HG02571 (cell line): Measurements from ENCODE around the gene TMEM169.

Source experiments
- ATAC-seq: cut with Tn5 transposase; IDR thresholded peaks from one replicate; pipeline ENCODE4 v1.9.1; 2021; ENCODE audit warnings: mild to moderate bottlenecking, moderate library complexity; ENCODE audit not compliant: unreplicated experiment

Gene TMEM169

DNA sequence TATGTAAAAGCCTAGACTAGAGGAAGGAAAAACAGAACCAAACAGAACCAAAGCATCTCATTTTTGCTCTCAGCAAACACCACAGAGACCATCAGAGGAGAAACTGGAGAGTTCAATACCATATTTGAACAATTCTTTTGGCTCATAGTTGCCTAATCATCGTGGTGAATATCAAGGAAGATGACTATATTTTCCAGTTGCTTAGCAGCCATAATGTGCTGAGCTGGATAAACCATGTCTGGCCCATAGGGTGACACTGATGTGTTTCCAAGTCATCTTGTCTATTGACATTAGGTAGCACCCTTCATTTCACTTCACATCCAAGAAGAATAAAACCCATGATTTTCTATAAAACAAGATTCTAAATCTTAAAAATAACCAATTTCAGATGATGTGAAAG is 21.5 kb downstream of the TMEM169 start:
- ATAC-seq = no peak

DNA sequence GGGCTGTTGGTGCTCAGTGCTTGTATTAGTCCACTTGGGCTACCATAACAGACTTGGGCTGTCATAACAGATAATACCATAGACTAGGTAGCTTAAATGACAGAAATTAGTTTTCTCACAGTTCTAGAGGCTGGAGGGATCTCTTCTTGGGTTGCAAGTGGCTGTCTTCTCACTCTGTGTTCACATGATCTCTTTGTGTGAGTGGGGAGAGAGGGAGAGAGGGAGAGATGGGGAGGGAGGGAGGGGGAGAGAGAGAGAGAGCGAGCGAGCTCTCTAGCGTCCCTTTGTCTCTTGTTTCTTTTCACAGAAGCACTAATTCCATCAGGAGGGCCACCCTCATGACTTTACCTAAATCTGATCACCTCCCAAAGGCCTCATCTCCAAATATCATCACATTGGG is 23.0 kb downstream of the TMEM169 start:
- ATAC-seq = no peak

DNA sequence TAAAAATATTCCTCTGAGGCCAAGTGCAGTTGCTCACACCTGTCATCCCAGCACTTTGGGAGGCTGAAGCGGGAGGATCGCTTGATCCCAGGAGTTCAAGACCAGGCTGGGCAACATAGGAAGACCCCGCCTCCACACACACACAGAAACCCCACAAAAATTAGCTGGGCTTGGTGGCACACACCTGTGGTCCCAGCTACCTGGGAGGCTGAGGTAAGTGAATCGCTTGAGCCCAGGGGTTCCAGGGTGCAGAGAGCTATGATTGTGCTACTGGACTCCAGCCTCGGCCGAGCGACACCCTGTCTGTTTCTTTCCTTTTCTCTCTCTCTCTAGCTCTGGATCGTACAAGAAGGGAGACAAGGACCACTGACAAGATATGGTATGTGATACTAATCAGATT is 25.6 kb downstream of the TMEM169 start:
- no peak for ATAC-seq

DNA sequence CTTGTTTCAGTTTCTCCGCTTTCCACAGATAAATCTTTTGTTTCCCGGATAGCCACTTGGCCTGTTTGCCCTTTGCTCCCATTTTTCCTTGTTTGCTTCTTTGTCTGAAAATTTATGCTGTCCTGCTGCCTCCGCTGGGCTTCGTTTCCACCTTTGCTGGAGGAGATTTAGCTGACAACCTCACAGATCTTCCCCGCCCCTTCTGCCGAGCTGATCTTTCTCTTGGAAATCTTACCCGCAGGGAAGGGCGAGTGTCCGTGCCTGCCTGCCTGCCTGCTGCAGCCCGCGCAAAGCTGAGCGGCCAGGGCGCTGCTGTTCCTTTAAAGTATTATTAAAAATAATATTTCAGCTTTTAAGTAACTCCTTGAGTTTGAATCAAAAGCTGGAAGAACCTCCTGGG is 26.0 kb downstream of the TMEM169 start:
- ATAC-seq = no peak

DNA sequence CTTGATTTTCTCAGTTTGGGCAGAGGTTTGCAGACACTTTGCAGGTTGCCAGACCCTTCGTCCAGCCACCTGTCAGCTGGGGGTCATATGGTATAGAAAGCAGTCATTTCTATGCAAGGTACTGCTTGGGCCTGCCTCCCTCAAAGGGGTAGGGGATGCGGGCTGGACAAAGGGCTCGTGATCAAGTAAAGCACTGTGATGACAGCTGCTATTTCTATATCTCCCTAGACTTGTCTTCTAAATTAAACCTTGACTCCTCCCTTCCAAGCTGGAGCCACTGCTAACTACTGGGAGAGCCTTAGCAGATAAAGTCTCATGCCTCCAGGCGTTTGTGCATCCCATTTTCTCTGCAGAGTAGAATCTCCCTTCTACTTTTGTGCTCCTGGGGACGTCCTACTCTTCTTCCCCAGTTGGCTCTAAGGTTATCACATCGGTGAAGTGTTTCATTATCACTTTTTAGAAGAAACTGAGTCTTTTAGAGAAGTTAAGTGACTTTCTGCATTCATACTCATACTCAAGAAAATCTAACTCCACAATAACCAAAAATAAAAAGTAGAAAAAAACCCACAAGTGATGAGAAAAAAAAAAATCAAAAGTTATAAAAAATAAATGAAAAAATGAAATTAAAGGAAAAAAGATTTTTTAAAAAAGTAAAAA is 26.7 kb downstream of the TMEM169 start:
- no peak for ATAC-seq

DNA sequence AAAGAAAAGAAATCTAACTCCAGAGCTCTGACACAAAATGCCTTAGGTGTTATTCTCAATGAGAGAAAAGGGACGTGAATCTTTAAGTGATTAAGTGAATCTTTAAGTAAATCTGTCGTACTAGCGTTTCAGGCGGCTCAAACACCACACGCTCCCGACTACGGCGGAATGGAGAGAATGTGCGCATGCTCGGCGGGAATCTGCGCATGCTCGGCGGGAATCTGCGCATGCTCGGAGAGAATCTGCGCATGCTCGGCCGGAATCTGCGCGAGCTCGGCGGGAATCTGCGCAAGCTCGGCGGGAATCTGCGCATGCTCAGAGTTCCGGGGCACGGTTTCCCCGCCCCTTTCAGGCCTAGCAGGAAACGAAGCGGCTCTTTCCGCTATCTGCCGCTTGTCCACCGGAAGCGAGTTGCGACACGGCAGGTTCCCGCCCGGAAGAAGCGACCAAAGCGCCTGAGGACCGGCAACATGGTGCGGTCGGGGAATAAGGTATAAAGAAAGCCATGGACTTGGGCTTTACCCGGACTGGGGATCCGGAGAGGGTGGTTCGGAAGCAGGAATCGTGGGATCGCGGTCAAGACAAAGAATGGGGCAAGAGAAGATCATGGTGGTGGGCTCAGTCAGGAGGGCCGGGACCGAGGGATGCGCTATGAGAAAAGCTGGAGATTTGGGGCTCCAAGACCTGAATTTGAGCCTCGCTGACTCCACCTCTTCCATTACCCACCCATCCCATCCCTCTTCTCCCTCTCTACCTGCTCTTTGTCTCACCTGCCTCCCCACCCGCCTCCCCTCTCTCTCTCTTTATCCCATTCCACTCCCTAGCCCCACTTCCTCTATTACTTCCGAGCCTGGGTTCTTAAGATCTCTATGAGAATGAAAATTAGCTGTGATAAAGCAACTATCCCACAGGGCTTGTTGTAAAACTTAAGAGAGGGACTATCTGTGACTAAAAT is 27.5 kb downstream of the TMEM169 start, which contains the start of gene XRCC5:
TSS of gene XRCC5 (plus strand) at position 382 of the 955 bp plus-strand sequence. CDS start at position 471, 89 bp downstream.
- ATAC-seq = peak; percentile 52

DNA sequence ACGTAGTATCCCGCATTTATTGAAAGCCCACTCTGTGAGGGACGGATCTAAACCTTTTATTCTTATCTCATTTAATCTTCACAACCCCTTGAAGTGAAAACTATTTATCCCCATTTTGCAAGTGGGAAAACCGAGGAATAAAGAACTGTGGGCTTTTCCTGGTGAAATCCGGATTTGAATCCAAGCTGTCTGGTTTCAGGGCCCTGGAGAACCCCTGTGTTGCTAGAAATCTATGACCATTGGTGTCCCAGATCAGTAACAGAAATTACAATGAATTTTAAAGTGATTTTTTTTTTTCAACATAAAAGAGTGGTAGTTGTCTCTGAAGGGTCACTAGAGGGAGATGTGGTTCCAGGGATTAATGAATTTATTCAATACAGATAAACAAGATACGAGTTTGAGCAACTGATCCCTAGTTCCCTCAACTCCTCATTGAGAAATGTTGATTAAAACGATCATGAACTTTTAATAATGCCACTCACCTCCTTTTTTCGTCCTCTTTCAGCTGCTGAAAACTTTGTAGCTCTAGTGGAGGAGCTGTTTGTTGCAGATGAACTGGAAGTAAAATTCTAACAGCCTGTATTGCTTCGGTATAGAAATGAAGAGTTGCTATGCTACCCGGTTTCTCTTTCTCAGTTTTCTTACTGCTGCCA is 28.4 kb downstream of the TMEM169 start:
- no peak for ATAC-seq

DNA sequence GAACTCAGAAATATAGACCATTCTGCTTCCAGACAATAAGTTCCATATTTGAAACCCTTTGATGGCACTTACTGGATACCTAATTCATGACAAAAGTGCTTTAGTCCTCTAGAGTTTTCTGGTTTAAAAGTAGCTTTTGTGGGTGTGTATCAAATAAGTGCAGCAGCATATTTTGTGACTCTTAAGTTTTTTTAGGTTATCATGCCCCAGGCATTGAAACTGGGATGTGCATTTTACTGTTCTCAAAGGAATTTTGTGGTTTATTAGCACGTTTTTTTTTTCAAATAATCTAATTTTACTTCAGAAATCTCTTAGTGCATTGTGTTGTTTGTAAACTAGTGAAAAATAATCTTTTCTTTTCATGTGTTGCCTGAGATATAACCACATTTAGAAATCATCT is 28.9 kb downstream of the TMEM169 start:
- ATAC-seq = no peak

DNA sequence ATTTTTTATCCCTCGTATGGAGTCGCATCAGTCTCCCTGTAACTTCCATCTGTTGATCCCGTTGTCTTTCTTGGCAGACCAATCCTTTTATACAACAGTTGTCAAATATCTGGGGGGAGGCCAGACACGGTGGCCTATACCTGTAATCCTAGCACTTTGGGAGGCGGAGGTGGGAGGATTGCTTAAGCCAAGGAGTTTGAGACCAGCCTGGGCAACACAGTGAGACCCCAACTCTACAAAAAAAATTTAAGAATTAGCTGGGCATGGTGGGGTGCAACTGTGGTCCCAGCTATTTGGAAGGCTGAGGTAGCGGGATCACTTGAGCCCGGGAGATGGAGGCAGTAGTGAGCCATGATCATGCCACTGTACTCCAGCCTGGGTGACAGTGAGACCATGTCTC is 29.4 kb downstream of the TMEM169 start:
- ATAC-seq = no peak

DNA sequence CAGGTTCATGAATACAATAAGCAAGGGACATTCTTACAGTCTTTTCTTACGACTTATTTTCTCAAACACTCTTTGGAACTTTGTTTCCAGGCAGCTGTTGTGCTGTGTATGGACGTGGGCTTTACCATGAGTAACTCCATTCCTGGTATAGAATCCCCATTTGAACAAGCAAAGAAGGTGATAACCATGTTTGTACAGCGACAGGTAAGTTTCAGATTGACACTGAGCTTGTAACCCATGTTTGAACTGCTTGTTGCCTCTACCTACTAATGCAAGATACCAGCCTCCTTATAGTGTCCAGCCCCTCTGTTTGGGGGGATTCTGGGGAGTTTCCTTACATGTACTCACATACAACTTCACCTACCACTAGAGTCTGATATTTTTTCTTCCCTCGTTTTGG is 31.2 kb downstream of the TMEM169 start:
- ATAC-seq = no peak

DNA sequence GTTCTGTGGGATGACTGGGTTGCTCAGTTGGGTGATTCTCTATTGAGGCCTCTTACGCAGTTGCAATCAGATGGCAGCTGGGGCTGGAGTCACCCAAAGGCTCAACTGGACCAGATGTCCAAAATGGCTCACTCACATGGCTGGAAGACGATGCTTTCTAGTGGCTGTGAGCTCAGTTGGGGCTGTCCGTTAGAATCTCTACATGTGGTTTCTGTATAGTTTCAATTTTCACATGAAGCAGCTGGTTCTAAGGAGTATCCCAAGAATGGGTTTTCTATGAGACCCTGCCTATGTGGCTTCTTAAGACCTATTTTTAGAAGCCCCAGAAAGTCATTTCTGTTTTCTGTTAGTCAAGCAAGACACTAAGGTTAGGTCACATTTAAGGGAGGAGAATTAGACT is 31.9 kb downstream of the TMEM169 start:
- peak; percentile 59 for ATAC-seq

DNA sequence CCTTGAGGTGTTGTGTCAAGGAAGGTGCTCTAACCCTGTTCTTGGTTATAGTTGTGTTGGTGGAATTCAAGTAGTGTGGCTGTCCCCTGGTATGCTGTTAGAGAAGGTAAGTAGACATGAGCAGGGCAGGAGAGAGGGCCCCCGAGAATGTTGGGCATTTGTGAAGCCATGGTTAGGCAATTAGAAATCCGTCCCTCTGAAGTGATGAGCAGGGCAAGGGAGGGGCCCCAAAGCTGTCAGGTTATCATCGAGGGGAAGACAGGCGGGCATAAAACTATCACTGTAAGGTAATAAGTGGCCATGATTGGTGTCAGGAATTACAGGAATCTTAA is 32.6 kb downstream of the TMEM169 start:
- ATAC-seq = peak; percentile 3

DNA sequence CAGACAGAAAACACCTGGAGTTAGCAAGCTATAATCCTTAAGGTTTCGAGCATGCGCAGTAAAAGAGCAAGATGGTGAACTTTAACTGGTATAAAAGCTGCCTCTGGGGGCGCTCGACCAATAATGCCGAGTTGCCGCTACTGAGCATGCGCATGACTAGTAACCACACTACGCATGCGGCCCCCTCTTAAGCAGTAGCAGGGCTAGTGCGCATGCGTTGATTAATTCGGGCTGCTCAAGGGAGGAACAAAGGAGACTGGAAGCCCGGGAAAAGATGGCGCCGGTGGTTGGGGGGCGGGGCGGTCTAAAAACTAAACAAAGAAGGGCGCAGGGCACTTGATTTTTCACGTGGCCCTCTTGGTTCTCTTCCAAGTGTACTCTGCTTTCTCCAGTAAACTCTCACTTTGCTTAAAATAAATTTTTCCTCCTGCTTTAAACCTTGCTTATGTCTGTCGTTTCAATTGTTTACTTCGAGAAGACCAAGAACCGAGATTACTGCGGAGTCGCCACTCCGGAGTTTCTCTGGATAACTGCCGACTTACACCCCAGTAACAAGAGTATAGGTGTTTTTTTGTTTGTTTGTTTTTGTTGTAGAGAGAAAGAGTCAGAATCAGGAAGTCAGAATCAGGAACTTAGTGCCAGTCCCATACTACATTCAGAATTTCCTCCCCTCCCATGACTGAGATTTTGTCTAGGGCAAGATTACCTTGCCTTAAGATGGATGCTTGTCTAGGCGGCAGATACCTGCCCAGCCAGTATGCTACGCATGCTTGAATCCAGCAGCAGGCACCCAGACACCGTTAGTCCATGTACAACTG is 33.2 kb downstream of the TMEM169 start:
- ATAC-seq = peak; percentile 45

DNA sequence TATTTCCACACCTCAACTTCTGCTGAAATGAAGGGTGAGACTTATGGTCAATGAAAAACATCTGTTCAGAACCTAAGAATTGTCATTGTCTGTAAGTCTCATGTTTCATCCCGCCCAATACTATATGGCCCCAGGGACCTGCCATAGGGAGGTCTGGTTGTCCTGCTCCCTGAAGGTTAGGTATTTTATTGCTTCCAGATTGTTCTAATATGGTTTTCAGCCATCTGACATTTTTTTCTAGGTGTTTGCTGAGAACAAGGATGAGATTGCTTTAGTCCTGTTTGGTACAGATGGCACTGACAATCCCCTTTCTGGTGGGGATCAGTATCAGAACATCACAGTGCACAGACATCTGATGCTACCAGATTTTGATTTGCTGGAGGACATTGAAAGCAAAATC is 34.7 kb downstream of the TMEM169 start:
- no peak for ATAC-seq

DNA sequence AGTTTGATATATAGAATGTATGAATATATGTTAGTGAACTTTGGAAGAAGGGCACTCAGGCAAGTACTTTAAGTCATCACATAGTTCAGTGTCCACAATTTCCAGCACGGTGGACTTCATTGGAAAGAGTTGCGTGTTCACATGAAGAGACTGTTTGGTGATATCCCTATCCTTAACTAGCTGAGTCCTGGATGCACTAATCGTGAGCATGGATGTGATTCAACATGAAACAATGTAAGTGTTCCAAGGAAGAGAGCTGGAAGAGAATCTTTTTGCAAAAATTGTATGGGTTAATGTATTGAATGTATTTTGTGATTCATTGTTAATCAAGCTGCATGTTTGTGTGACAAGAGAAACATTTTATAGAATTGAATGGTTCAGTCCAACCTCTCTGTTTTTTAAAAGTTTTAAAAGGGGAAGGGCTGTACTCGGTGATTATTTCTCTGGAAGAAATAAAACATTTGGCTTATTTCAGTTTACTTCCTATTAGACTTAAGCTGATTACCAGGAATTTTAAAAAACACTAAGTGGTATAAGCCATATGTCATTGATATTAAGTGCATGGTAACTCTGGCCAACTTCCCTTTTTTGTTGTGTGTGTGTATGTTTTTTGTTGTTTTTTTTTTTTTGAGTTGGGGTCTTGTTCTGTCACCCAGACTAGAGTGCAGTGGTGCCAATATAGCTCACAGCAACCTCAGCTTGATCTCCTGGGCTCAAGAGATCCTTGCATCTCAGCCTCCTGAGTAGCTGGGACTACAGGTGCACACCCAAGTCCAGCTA is 36.0 kb downstream of the TMEM169 start:
- ATAC-seq = no peak

DNA sequence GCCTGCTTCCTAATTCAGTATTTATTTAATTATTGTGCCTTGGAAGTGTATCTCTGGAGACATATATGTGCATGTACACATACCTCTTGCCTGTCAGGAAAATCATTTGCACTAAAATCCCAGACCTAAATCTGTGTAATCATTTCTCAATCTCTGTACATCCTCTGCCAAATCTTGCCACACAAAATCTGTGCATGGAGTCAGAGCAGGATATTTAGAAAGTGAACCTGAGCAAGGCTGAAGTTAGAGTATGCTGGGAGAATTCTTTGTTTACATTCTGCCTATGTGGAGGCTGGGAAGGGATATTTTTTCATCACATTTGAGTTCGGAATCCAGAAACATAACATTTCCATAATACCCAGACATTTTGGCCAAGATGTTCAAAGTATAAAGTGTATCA is 36.8 kb downstream of the TMEM169 start:
- ATAC-seq = no peak

DNA sequence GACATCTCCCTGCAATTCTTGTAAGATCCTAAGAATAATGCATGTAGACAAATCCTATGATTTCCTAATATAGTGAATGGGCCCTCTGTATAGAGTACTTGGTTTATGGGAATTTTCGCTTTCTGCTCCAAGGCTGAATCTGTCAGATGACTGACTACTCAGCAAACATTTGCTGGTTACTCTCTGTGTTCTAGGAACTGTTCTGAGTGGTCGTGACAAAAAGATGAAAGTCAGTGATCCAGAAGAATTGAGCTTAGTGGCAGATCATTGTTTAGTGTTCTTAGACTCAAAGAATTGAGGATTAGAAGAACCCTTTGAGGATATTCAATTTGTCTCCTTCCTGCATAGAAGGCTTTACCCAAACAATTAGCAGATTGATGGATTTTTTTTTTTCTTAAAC is 37.4 kb downstream of the TMEM169 start:
- ATAC-seq = no peak

DNA sequence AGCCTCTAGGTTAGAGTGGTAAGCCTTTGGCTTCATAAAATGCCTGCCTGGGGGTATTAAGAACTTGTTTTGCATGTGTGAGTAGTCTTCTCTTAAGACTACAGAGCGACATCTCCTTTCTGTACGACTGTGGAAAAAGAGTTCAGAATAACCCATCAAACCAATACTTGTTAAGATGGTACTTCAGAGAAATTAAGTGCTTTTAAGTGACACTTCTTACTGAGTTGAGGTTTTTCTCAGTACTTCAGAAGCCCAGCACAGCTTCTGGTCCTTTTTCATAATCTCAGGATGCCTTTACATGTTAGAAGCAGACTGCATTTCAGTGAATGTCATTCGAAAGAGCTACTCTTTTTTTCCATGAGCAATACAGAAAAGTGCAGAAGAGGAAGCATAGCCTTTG is 38.3 kb downstream of the TMEM169 start:
- ATAC-seq = no peak

DNA sequence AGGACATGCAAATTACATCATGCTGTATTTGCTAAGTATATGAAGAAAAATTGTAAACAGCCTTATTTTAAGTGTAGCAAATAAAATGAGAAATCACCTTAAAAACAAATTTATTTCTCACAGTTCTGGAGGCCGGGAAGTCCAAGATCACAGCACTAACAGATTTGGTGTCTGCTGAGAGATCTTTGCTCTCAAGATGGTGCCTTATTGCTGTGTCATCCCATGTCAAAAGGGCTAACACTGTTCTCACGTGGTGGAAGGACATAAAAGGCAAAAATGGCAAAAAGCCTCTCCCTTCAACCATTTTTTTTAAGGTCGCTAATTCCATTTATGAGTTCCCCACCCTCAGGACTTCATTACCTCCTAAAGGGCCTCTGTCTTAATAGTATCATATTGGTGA is 39.5 kb downstream of the TMEM169 start:
- no peak for ATAC-seq

DNA sequence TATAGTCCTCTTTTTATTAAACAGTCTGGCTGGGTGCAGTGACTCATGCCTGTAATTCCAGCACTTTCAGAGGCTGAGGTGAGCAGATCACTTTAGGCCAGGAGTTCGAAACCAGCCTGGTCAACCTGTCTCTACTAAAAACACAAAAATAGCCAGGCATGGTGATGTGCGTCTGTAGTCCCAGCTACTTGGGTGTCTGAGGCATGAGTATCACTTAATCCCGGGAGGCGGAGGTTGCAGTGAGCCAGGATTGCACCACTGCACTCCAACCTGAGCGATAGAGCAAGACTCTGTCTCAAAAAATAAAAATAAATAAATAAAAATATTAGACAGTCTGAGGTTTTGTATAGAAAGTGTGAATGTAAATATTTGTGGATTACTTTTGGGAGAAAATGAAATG is 45.2 kb downstream of the TMEM169 start:
- ATAC-seq = no peak
